Activated T-helper 1 cell treated with anti-CD3 and anti-CD28 coated beads, Interleukin-12 subunit alpha, Interleukin-12 subunit beta, Interleukin-2, Interleukin-4 antibody, amounts not matched to agents 30 ng/mL and 10 ng/mL and 1 ng/mL, durations not matched to agents 14 hours and 24 hours and 36 hours (primary cell): ENCODE measurements around the gene VTN. TPM values are rescaled to one million over a fixed set of nuclear protein-coding genes. Genes with fewer than 3 reads are reported as not detected.

Experiments
- total RNA-seq: library from RNA; stranded (reverse); gene quantifications from 2 replicates; pipeline ENCODE4 v1.2.3, GENCODE V29; 2022

Gene VTN
- total RNA-seq, 1 donor from 2014 or later: 0.31 TPM

Other genes starting within 250 kb of the VTN start
- 60.9 and 64.5 TPM in 2 replicates for gene TMEM97, start 51.1 kb downstream of the VTN start, total RNA-seq
- 21.3 and 25.8 TPM in 2 replicates for gene IFT20, start 34.8 kb downstream of the VTN start, total RNA-seq
- gene TNFAIP1, start 34.5 kb downstream of the VTN start, total RNA-seq: 35.1 and 39.9 TPM in 2 replicates
- 110 and 114 TPM in 2 replicates for gene POLDIP2, start 12.8 kb downstream of the VTN start, total RNA-seq
- gene SEBOX, start 5.1 kb downstream of the VTN start, total RNA-seq: not detected in 2 replicates
- gene SARM1, start 1.4 kb upstream of the VTN start, total RNA-seq: 40.7 and 45.6 TPM in 2 replicates
- 7.8 and 8.1 TPM in 2 replicates for gene SLC46A1, start 35.9 kb upstream of the VTN start, total RNA-seq
- gene SLC13A2, start 103.3 kb upstream of the VTN start, total RNA-seq: not detected in 2 replicates
- not detected in 2 replicates for gene FOXN1, start 136.0 kb upstream of the VTN start, total RNA-seq
- gene UNC119, start 182.3 kb upstream of the VTN start, total RNA-seq: 63.3 and 63.9 TPM in 2 replicates
- gene PIGS, start 201.2 kb upstream of the VTN start, total RNA-seq: 57.8 and 61.2 TPM in 2 replicates
- gene ALDOC, start 206.6 kb upstream of the VTN start, total RNA-seq: 44.0 and 47.6 TPM in 2 replicates
- 81.9 and 83.1 TPM in 2 replicates for gene SPAG5, start 228.7 kb upstream of the VTN start, total RNA-seq
- 38.4 and 42.9 TPM in 2 replicates for gene RSKR, start 243.9 kb upstream of the VTN start, total RNA-seq